Measurements from ENCODE around the gene SLC26A11. TPM values are rescaled to one million over a fixed set of nuclear protein-coding genes. Genes with fewer than 3 reads are reported as not detected.

SLC26A11 gene
- polyA plus RNA-seq, 1 donor (not counting 4 experiments of a cell fraction or from before 2014, with no cell fraction given) = 2.2 TPM

DNA sequence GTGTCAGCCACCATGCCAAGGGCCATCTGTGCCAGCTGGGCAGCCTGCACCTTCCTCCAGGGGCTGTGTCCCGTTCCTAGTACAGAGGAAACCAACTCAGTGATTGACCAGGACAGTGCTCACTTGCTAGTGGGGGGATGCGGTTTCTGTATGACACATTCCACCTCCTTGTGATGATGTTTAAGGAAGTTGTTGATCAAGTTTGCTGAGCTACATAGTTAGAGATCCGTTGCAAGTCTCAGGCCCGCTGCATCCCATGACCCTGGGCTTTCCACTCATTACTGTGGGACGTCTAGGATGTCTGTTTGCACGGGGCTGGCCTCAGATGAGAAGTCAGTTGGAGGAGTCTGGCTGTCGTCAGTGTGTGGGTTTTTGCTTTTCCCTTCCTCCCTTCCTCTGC is 74.0 kb downstream of the SLC26A11 start:
- peaks cover 33 to 43% of the 10 kb centered on the region in 2 experiments for H3K36me3 ChIP-seq (ENCODE audit: control insufficient read depth in 2 of 2, extremely low read depth in 1 of 2, insufficient read depth in 2 of 2, low read length in 2 of 2)
- H4K20me1 ChIP-seq (ENCODE audit: control insufficient read depth, extremely low read depth, insufficient read depth, low read length) = no peaks in the 10 kb centered on the region
- no peak overlapping the region for H3K4me3 ChIP-seq (ENCODE audit: control insufficient read depth in 2 of 3, extremely low read depth in 1 of 3, insufficient read depth in 2 of 3, low read depth in 1 of 3, low read length in 3 of 3)
- no peak overlapping the region for H3K27ac ChIP-seq (ENCODE audit: control insufficient read depth, insufficient read depth, low read length)
- H3K79me2 ChIP-seq (ENCODE audit: control insufficient read depth, insufficient read depth, low read length) = no peaks in the 10 kb centered on the region
- H3K9me1 ChIP-seq (ENCODE audit: control insufficient read depth, extremely low read depth, insufficient read depth, low read length) = no peaks in the 10 kb centered on the region
- no peaks in the 10 kb centered on the region for H3K4me1 ChIP-seq (ENCODE audit: control insufficient read depth, extremely low read depth, insufficient read depth, low read length)
- no peak for TF ChIP-seq EZH2 (IDR thresholded peaks at IDR 0.05; ENCODE audit: low read length)
- no peak for TF ChIP-seq CTCF (optimal IDR thresholded peaks at IDR 0.05 in 1 of 3, IDR thresholded peaks at IDR 0.05 in 1 of 3, conservative IDR thresholded peaks at IDR 0.05 in 1 of 3; ENCODE audit: extremely low read depth in 1 of 3, insufficient read depth in 2 of 3, low read length in 3 of 3)
- FAIRE-seq (no peak), DNase-seq (ENCODE audit: low read depth, low spot score) (no peak)
- no peak overlapping the region for H2AFZ ChIP-seq (ENCODE audit: control insufficient read depth, low read length)
- H3K9ac ChIP-seq (ENCODE audit: control insufficient read depth, extremely low read depth, insufficient read depth, low read length) = no peak overlapping the region
- dilution Hi-C loops (cut with MboI; ENCODE audit: extremely low pct_ligation_motif_present, low sequenced_read_pairs) = no loop called here
- H3K4me2 ChIP-seq (ENCODE audit: control insufficient read depth, extremely low read depth, insufficient read depth, low read depth, low read length) = no peak overlapping the region
- H3K9me3 ChIP-seq (ENCODE audit: control insufficient read depth, low read depth, low read length) = no peaks in the 10 kb centered on the region
- no peaks in the 10 kb centered on the region for H3K27me3 ChIP-seq (ENCODE audit: control insufficient read depth, extremely low read depth, insufficient read depth, low read length)

DNA sequence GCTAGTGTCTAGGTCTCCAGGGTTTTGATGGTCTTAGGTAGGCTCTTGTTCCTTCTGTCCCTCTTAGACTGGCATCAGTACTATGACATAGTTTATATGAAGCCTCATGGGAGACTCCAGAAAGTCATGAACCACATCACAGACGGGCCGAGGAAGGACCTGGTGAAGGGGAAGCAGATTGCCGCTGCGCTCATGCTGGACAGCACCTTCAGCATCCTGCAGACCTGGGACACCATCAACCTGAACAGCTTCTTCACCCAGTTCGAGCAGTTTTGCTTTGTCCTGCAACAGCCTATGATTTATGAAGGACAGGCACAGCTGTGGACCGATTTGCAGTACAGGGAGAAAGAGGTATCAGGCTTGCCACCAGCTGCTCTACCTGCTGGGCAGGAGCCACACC is 74.4 kb downstream of the SLC26A11 start:
- no peak for FAIRE-seq
- H4K20me1 ChIP-seq (ENCODE audit: control insufficient read depth, extremely low read depth, insufficient read depth, low read length) = no peaks in the 10 kb centered on the region
- H3K27ac ChIP-seq (ENCODE audit: control insufficient read depth, insufficient read depth, low read length) = no peak overlapping the region
- H3K79me2 ChIP-seq (ENCODE audit: control insufficient read depth, insufficient read depth, low read length) = no peaks in the 10 kb centered on the region
- no peaks in the 10 kb centered on the region for H3K9me3 ChIP-seq (ENCODE audit: control insufficient read depth, low read depth, low read length)
- no peak overlapping the region for H3K9ac ChIP-seq (ENCODE audit: control insufficient read depth, extremely low read depth, insufficient read depth, low read length)
- dilution Hi-C loops (cut with MboI; ENCODE audit: extremely low pct_ligation_motif_present, low sequenced_read_pairs) = no loop called here
- H3K4me3 ChIP-seq (ENCODE audit: control insufficient read depth in 2 of 3, extremely low read depth in 1 of 3, insufficient read depth in 2 of 3, low read depth in 1 of 3, low read length in 3 of 3) = no peak overlapping the region
- no peak for DNase-seq (ENCODE audit: low read depth, low spot score)
- no peak overlapping the region for H2AFZ ChIP-seq (ENCODE audit: control insufficient read depth, low read length)
- TF ChIP-seq EZH2 (IDR thresholded peaks at IDR 0.05; ENCODE audit: low read length) (no peak), CTCF (optimal IDR thresholded peaks at IDR 0.05 in 1 of 3, IDR thresholded peaks at IDR 0.05 in 1 of 3, conservative IDR thresholded peaks at IDR 0.05 in 1 of 3; ENCODE audit: extremely low read depth in 1 of 3, insufficient read depth in 2 of 3, low read length in 3 of 3) (no peak)
- no peaks in the 10 kb centered on the region for H3K9me1 ChIP-seq (ENCODE audit: control insufficient read depth, extremely low read depth, insufficient read depth, low read length)
- no peaks in the 10 kb centered on the region for H3K27me3 ChIP-seq (ENCODE audit: control insufficient read depth, extremely low read depth, insufficient read depth, low read length)
- H3K4me1 ChIP-seq (ENCODE audit: control insufficient read depth, extremely low read depth, insufficient read depth, low read length) = no peaks in the 10 kb centered on the region
- H3K36me3 ChIP-seq (ENCODE audit: control insufficient read depth in 2 of 2, extremely low read depth in 1 of 2, insufficient read depth in 2 of 2, low read length in 2 of 2) = peaks cover 33 to 42% of the 10 kb centered on the region in 2 experiments
- no peak overlapping the region for H3K4me2 ChIP-seq (ENCODE audit: control insufficient read depth, extremely low read depth, insufficient read depth, low read depth, low read length)
